Measurements from ENCODE around the gene SLC6A6.

DNA sequence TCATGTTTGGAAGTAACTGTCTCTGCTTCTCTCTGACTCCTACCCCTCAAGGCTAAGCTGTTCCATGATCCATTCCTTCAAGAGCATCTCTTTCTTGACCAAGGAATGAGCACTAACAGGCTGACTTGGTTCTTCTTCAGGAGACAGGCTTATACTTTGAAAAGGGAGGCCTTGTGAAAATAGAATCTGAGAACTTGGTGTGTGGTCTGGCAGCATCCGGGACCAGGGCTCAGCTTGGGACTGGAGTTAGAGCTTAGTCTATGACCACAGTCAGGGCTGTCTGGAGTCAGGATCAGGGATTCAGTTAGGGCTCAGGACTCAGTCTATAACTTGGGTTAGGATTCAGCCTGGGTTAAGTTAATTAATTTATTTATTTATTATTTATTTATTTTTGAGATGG is 44.9 kb upstream of the SLC6A6 start:
- TF ChIP-seq, protein P1, sequence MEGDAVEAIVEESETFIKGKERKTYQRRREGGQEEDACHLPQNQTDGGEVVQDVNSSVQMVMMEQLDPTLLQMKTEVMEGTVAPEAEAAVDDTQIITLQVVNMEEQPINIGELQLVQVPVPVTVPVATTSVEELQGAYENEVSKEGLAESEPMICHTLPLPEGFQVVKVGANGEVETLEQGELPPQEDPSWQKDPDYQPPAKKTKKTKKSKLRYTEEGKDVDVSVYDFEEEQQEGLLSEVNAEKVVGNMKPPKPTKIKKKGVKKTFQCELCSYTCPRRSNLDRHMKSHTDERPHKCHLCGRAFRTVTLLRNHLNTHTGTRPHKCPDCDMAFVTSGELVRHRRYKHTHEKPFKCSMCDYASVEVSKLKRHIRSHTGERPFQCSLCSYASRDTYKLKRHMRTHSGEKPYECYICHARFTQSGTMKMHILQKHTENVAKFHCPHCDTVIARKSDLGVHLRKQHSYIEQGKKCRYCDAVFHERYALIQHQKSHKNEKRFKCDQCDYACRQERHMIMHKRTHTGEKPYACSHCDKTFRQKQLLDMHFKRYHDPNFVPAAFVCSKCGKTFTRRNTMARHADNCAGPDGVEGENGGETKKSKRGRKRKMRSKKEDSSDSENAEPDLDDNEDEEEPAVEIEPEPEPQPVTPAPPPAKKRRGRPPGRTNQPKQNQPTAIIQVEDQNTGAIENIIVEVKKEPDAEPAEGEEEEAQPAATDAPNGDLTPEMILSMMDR (IDR thresholded peaks at IDR 0.05; ENCODE audit: insufficient read depth, low read depth, low read length): no peak
- no peak for TF ChIP-seq EZH2 (IDR thresholded peaks at IDR 0.05; ENCODE audit: insufficient read depth, low read length)

Measured in astrocyte (in vitro differentiated cells and primary cell).